WI38 (cell line): Measurements from ENCODE around the gene ATXN7L1.

ENCODE experiments used
- H3K4me3 ChIP-seq: 2 replicates; pipeline ENCODE4 v1.5.1; 2011; ENCODE audit warnings: low read depth, mild to moderate bottlenecking, control low read depth, low read length
- CTCF ChIP-seq: IDR thresholded peaks from 2 replicates; pipeline ENCODE4 v1.5.1; 2012; ENCODE audit warnings: low read depth, mild to moderate bottlenecking, control low read depth, low read length

Gene ATXN7L1

GRCh38 chr7:105905209-105905909, 29.0 kb upstream of the ATXN7L1 start:
- no peak overlapping the region for H3K4me3 ChIP-seq
- no peak for TF ChIP-seq CTCF

GRCh38 chr7:105904064-105904463, 27.7 kb upstream of the ATXN7L1 start:
- no peak overlapping the region for H3K4me3 ChIP-seq
- TF ChIP-seq CTCF = no peak

DNA sequence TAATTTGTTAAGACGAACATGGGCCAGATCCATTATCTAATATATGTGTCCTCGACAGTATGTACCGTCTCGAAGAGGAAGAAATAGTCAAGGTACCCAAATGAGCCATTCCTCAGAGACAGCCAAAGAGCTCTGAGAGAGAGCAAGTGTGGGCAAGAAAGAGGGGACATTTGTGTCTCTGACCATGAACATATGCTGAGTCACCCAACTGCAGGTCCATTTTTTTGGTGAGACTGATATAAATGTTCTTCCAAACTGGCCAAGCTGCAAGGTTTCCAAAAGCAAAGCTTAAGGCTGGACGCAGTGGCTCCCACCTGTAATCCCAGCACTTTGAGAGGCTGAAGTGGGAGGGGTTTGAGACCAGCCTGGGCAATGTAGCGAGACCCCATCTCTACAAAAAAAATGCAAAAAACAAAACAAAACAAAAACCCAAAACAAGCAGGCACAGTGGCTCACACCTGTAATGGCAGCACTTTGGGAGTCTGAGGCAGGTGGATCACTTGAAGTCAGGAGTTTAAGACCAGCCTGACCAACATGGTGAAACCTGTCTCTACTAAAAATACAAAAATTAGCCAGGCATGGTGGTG, 26.0 kb upstream of the ATXN7L1 start:
- no peak for TF ChIP-seq CTCF
- H3K4me3 ChIP-seq = no peak overlapping the region

GRCh38 chr7:105897999-105898398, 21.6 kb upstream of the ATXN7L1 start:
- no peak overlapping the region for H3K4me3 ChIP-seq
- no peak for TF ChIP-seq CTCF

DNA sequence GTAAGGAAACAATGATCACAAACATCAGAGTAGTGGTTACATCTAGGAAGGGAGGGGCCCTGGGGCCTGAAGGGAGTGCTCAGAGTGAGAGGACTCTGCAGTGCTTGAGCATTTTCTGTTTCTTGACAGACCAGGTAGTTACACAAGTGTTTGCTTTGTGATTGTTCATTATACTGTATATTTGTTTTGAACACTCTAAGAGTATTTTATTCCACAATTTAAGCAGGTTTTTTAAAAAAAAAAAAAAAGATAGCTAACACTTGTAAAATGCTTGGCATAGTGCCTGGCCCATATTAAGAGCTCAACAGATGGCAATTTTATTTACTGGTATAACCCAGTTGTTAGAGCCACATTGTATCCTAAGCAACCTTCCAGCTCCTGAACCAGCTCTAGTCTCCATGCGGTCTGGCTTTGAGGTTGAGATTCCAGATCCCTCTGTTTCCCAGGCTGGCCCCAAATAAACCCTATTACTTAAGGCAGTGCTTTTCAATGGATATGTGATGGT, 20.1 kb upstream of the ATXN7L1 start:
- TF ChIP-seq CTCF = no peak

DNA sequence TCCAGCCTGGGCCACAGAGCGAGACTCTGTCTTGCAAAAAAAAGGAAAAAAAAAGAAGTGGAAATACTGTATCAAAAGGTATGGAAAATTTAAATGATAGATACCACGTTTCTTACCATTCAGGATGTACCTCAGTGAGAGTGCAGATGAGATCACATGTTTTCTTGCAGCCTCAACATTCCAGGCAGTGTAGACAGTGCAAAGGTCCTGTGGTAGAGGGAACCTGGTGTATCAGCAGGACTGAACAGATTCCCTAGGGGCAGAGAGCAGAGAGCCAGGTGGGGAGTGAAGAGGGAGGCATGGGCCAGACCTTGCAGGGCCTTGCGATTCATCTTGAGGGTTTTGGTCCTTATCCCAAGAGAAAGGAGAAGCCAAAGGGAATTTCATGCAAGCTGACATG, 17.7 kb upstream of the ATXN7L1 start:
- TF ChIP-seq CTCF = no peak
- no peak overlapping the region for H3K4me3 ChIP-seq

More for the DNA sequence above, 20.1 kb upstream of the ATXN7L1 start:
- no peak overlapping the region for H3K4me3 ChIP-seq

- TF ChIP-seq CTCF = no peak
- no peak overlapping the region for H3K4me3 ChIP-seq
Observed at GRCh38 chr7:105892387-105892786, 16.0 kb upstream of the ATXN7L1 start.
